Measurements from ENCODE around the gene EWSR1.

Gene EWSR1

DNA sequence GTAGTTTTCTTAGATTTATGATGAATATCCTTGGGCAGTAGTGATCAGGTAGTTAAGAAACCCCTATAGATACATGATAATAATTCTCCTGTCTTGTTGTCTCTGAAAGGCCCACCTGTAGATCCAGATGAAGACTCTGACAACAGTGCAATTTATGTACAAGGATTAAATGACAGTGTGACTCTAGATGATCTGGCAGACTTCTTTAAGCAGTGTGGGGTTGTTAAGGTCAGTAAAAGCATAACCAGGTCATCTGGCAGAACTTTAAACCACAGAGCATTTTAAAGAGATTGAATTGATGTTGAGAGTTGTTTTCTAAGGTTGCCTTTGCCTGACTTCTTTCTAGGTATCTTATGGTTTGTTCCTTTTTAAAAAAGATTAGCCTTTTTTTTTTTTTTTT, 24.3 kb downstream of the EWSR1 start:
- H3K4me3 ChIP-seq (ENCODE audit: low read depth, low read length), result no peak overlapping the region
- no peaks in the 10 kb centered on the region for H3K9me3 ChIP-seq (ENCODE audit: control insufficient read depth, insufficient read depth, low read depth, low read length)
- no peak for TF ChIP-seq ZNF16 (tag by site-specific recombination; IDR thresholded peaks at IDR 0.05; ENCODE audit: low read depth)
- TF ChIP-seq, protein P1, sequence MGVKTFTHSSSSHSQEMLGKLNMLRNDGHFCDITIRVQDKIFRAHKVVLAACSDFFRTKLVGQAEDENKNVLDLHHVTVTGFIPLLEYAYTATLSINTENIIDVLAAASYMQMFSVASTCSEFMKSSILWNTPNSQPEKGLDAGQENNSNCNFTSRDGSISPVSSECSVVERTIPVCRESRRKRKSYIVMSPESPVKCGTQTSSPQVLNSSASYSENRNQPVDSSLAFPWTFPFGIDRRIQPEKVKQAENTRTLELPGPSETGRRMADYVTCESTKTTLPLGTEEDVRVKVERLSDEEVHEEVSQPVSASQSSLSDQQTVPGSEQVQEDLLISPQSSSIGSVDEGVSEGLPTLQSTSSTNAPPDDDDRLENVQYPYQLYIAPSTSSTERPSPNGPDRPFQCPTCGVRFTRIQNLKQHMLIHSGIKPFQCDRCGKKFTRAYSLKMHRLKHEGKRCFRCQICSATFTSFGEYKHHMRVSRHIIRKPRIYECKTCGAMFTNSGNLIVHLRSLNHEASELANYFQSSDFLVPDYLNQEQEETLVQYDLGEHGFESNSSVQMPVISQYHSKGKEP (tag by site-specific recombination; IDR thresholded peaks at IDR 0.05), result no peak
- H3K4me1 ChIP-seq (ENCODE audit: control insufficient read depth, insufficient read depth, low read length), result no peaks in the 10 kb centered on the region
- CTCF ChIA-PET, result interaction anchor here (1.1 kb wide), 1 partner anchor 11 kb away, joined by 3 read pairs; no protein-coding TSS in a partner anchor
- POLR2A ChIA-PET, result no interaction called here
- peaks cover 99 to 100% of the 10 kb centered on the region in 2 experiments for H3K36me3 ChIP-seq (ENCODE audit: control insufficient read depth in 2 of 2, insufficient read depth in 1 of 2, low read length in 2 of 2)
- 0 out of 2 replicates have a peak overlapping the region, but pooled peaks have one; percentile 2 for H3K27ac ChIP-seq (ENCODE audit: extremely low read depth, low read depth, low read length)

DNA sequence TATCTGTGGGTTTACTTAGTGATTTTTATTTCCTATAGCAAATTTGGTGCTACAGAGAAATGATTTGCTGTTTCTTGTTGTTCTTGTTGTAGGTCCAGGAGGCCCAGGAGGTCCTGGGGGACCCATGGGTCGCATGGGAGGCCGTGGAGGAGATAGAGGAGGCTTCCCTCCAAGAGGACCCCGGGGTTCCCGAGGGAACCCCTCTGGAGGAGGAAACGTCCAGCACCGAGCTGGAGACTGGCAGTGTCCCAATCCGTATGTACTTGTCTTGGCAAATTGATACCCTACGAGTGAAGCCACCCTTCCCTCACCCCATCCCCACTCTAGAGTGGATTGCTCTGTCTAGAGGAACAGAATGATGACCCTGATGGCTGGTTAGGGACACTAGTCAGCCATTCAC, 30.6 kb downstream of the EWSR1 start:
- Histone ChIP-seq H3K9me3 (ENCODE audit: control insufficient read depth, insufficient read depth, low read depth, low read length) (no peaks in the 10 kb centered on the region), H3K4me3 (ENCODE audit: low read depth, low read length) (no peak overlapping the region), H3K36me3 (ENCODE audit: control insufficient read depth in 2 of 2, insufficient read depth in 1 of 2, low read length in 2 of 2) (peaks cover 53 to 84% of the 10 kb centered on the region in 2 experiments), H3K27ac (ENCODE audit: extremely low read depth, low read depth, low read length) (no peak overlapping the region; the same call in 1 of the 2 replicates), H3K4me1 (ENCODE audit: control insufficient read depth, insufficient read depth, low read length) (no peaks in the 10 kb centered on the region)
- TF ChIP-seq ZNF114 (tag by site-specific recombination; IDR thresholded peaks at IDR 0.05) (no peak), ZNF311 (tag by site-specific recombination; IDR thresholded peaks at IDR 0.05; ENCODE audit: borderline replicate concordance) (no peak), ZNF596 (tag by site-specific recombination; IDR thresholded peaks at IDR 0.05) (no peak), OSR2 (tag by site-specific recombination; IDR thresholded peaks at IDR 0.05) (no peak), ZNF623 (tag by site-specific recombination; IDR thresholded peaks at IDR 0.05) (no peak), ZNF571 (tag by site-specific recombination; IDR thresholded peaks at IDR 0.05) (no peak), ZNF155 (tag by site-specific recombination; IDR thresholded peaks at IDR 0.05) (no peak)
- TF ChIP-seq, protein P2, sequence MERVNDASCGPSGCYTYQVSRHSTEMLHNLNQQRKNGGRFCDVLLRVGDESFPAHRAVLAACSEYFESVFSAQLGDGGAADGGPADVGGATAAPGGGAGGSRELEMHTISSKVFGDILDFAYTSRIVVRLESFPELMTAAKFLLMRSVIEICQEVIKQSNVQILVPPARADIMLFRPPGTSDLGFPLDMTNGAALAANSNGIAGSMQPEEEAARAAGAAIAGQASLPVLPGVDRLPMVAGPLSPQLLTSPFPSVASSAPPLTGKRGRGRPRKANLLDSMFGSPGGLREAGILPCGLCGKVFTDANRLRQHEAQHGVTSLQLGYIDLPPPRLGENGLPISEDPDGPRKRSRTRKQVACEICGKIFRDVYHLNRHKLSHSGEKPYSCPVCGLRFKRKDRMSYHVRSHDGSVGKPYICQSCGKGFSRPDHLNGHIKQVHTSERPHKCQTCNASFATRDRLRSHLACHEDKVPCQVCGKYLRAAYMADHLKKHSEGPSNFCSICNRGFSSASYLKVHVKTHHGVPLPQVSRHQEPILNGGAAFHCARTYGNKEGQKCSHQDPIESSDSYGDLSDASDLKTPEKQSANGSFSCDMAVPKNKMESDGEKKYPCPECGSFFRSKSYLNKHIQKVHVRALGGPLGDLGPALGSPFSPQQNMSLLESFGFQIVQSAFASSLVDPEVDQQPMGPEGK (tag by site-specific recombination; IDR thresholded peaks at IDR 0.05), result no peak
- ChIA-PET POLR2A (interaction anchor here (2.0 kb wide), 1 partner anchor 7 kb away, joined by 4 read pairs; the partner anchor contains the start of gene GAS2L1), CTCF (no interaction called here)

DNA sequence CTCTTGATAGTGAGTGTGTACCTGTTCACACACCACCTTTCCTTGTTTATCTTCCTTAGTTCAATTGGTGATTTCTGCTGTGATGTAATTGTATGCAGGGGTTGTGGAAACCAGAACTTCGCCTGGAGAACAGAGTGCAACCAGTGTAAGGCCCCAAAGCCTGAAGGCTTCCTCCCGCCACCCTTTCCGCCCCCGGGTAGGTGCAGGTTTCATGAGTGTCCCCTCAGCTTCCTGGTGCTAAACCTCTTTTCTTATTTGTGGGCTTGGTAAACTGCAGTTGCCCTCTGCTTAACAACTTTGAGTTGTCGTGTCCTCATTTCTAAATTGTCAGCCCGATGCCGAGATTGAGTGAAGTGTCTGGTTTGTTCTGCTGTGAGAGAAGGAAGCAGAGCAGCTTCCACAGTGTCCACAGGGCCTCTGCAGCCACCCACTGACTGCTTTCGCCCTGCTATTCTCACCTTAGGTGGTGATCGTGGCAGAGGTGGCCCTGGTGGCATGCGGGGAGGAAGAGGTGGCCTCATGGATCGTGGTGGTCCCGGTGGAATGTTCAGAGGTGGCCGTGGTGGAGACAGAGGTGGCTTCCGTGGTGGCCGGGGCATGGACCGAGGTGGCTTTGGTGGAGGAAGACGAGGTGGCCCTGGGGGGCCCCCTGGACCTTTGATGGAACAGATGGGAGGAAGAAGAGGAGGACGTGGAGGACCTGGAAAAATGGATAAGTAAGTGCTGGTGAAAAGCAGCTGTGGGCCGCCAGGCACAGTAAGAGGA, 31.2 kb downstream of the EWSR1 start:
- Histone ChIP-seq H3K9me3 (ENCODE audit: control insufficient read depth, insufficient read depth, low read depth, low read length) (no peaks in the 10 kb centered on the region), H3K4me1 (ENCODE audit: control insufficient read depth, insufficient read depth, low read length) (no peaks in the 10 kb centered on the region), H3K4me3 (ENCODE audit: low read depth, low read length) (no peak overlapping the region), H3K36me3 (ENCODE audit: control insufficient read depth in 2 of 2, insufficient read depth in 1 of 2, low read length in 2 of 2) (peaks cover 46 to 77% of the 10 kb centered on the region in 2 experiments), H3K27ac (ENCODE audit: extremely low read depth, low read depth, low read length) (no peak overlapping the region; the same call in none of the 2 replicates)
- TF ChIP-seq GLIS2 (tag by site-specific recombination; IDR thresholded peaks at IDR 0.05), result peak; percentile 29; the same call in 1 of the 2 replicates
- no peak for TF ChIP-seq GLI2 (tag by site-specific recombination; IDR thresholded peaks at IDR 0.05; ENCODE audit: borderline replicate concordance, low read depth)
- TF ChIP-seq ZNF658 (tag by site-specific recombination; IDR thresholded peaks at IDR 0.05), result no peak
- TF ChIP-seq ZNF514 (tag by site-specific recombination; IDR thresholded peaks at IDR 0.05), result no peak
- TF ChIP-seq GLIS1 (tag by site-specific recombination; IDR thresholded peaks at IDR 0.05), result 0 out of 2 replicates have a peak, but pooled peaks have one; percentile 13
- no peak for TF ChIP-seq IKZF3 (tag by site-specific recombination; IDR thresholded peaks at IDR 0.05)
- TF ChIP-seq, protein P3, sequence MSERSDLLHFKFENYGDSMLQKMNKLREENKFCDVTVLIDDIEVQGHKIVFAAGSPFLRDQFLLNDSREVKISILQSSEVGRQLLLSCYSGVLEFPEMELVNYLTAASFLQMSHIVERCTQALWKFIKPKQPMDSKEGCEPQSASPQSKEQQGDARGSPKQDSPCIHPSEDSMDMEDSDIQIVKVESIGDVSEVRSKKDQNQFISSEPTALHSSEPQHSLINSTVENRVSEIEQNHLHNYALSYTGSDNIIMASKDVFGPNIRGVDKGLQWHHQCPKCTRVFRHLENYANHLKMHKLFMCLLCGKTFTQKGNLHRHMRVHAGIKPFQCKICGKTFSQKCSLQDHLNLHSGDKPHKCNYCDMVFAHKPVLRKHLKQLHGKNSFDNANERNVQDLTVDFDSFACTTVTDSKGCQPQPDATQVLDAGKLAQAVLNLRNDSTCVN (tag by site-specific recombination; optimal IDR thresholded peaks at IDR 0.05), result no peak
- CTCF ChIA-PET, result interaction anchor here (0.7 kb wide), 1 partner anchor 1408 kb away, joined by 3 read pairs; no protein-coding TSS in a partner anchor
- POLR2A ChIA-PET, result no interaction called here

Data from HEK293 (cell line).